Liver (tissue), 9 donors: ENCODE measurements around the gene MKNK2. TPM values are rescaled to one million over a fixed set of nuclear protein-coding genes. Genes with fewer than 3 reads are reported as not detected.

Experiments used
- DNase-seq: peaks from one replicate; pipeline ENCODE4 v3.0.0-alpha.2; 2017; ENCODE audit warnings: low spot score
- H3K27ac ChIP-seq, 2 donors: one replicate each; pipeline ENCODE4 v1.7.0; 2013; ENCODE audit warnings: inconsistent platforms in 2 of 2, low read length in 2 of 2, control low read depth in 1 of 2, low read depth in 1 of 2, mild to moderate bottlenecking in 1 of 2
- H3K27me3 ChIP-seq, 4 donors: one replicate each; pipeline versions ENCODE4 v1.6.1 to v1.7.0; 2013; ENCODE audit warnings: low read length in 3 of 4, inconsistent platforms in 1 of 4, mild to moderate bottlenecking in 1 of 4, moderate library complexity in 1 of 4; ENCODE audit not compliant: control insufficient read depth in 4 of 4, insufficient read depth in 4 of 4
- H3K36me3 ChIP-seq, 4 donors: one replicate each; pipeline versions ENCODE4 v1.6.1 to v1.7.0; 2013; ENCODE audit warnings: low read length in 3 of 4, mild to moderate bottlenecking in 3 of 4, low read depth in 1 of 4, moderate library complexity in 1 of 4; ENCODE audit not compliant: control insufficient read depth in 4 of 4, insufficient read depth in 3 of 4
- H3K4me1 ChIP-seq, 4 donors: one replicate each; pipeline versions ENCODE4 v1.6.1 to v1.7.0; 2013; ENCODE audit warnings: low read length in 3 of 4, mild to moderate bottlenecking in 3 of 4, moderate library complexity in 1 of 4; ENCODE audit not compliant: control insufficient read depth in 4 of 4, insufficient read depth in 4 of 4
- H3K4me3 ChIP-seq, 3 donors: one replicate each; pipeline versions ENCODE4 v1.6.1 to v1.7.0; 2013; ENCODE audit warnings: low read length in 3 of 3, control low read depth in 1 of 3, low read depth in 1 of 3, mild to moderate bottlenecking in 1 of 3
- H3K9ac ChIP-seq, 2 donors: one replicate each; pipeline ENCODE4 v1.7.0; 2013; ENCODE audit warnings: low read length in 2 of 2, mild to moderate bottlenecking in 2 of 2, moderate library complexity in 2 of 2, control low read depth in 1 of 2, low read depth in 1 of 2
- H3K9me3 ChIP-seq, 4 donors: one replicate each; pipeline versions ENCODE4 v1.6.1 to v1.7.0; 2013; ENCODE audit warnings: low read length in 3 of 4; ENCODE audit not compliant: control insufficient read depth in 4 of 4
- CTCF ChIP-seq: fragments of 150-350 bp; IDR thresholded peaks from 2 replicates; pipeline ENCODE4 v1.5.1; 2017; ENCODE audit warnings: improper control_type of control experiment, low read depth, low read length; ENCODE audit not compliant: missing input control
- FOXA1 ChIP-seq: IDR thresholded peaks from 2 replicates; pipeline ENCODE4 v1.6.1; 2016; ENCODE audit warnings: antibody characterized with exemption
- GABPA ChIP-seq, 2 donors: IDR thresholded peaks in 1 of 2; conservative IDR thresholded peaks in 1 of 2; 2 replicates each; pipeline ENCODE4 v1.6.1; 2016; ENCODE audit warnings: antibody characterized with exemption in 2 of 2, mild to moderate bottlenecking in 1 of 2, moderate library complexity in 1 of 2
- HNF4G ChIP-seq: IDR thresholded peaks from 2 replicates; pipeline ENCODE4 v1.6.1; 2016; ENCODE audit warnings: antibody characterized with exemption
- NR2F2 ChIP-seq: IDR thresholded peaks from 2 replicates; pipeline ENCODE4 v1.6.1; 2016; ENCODE audit warnings: antibody characterized with exemption
- RAD21 ChIP-seq, 2 donors: IDR thresholded peaks; 2 replicates each; pipeline ENCODE4 v1.6.1; 2016; ENCODE audit warnings: antibody characterized with exemption in 2 of 2, mild to moderate bottlenecking in 2 of 2
- REST ChIP-seq: IDR thresholded peaks from 2 replicates; pipeline ENCODE4 v1.6.1; 2016; ENCODE audit warnings: antibody characterized with exemption, mild to moderate bottlenecking
- RXRA ChIP-seq, 2 donors: IDR thresholded peaks; 2 replicates each; pipeline ENCODE4 v1.6.1; 2017 to 2018; ENCODE audit warnings: antibody characterized with exemption in 2 of 2, mild to moderate bottlenecking in 1 of 2
- SP1 ChIP-seq: IDR thresholded peaks from 2 replicates; pipeline ENCODE4 v1.6.1; 2018; ENCODE audit warnings: antibody characterized with exemption, mild to moderate bottlenecking
- TAF1 ChIP-seq: conservative IDR thresholded peaks from 2 replicates; pipeline ENCODE4 v1.6.1; 2016; ENCODE audit warnings: antibody characterized with exemption, mild to moderate bottlenecking
- YY1 ChIP-seq: IDR thresholded peaks from 2 replicates; pipeline ENCODE4 v1.6.1; 2016; ENCODE audit warnings: antibody characterized with exemption, mild to moderate bottlenecking
- WGBS: extraction: QIAGEN DNeasy Blood & Tissue Kit; methylation state at CpG from one replicate; pipeline ENCODE4 v1.1.7; 2013; 5-methylcytosine and 5-hydroxymethylcytosine counted together
- polyA plus RNA-seq, 2 donors: library from polyadenylated mRNA; stranded (reverse) in 1 of 2; unstranded in 1 of 2; fragments of 200-250 nt in 1 of 2; fragments of >200 nt in 1 of 2; fragmentation: Nextera tagmentation in 1 of 2; extraction: Ambion mirVana in 1 of 2; gene quantifications; one replicate each; pipeline versions ENCODE4 v1.2.1 to v1.2.3, GENCODE V29; 2013 to 2015
- total RNA-seq, 2 donors: library from RNA; depleted of rRNA; stranded (reverse); fragments of >200 nt; gene quantifications; one replicate each; pipeline ENCODE4 v1.2.3, GENCODE V29; 2014
- TF ChIP-seq, protein P1 (sequence below): IDR thresholded peaks from 2 replicates; pipeline ENCODE4 v1.6.1; 2016; ENCODE audit warnings: antibody characterized with exemption
- TF ChIP-seq, protein P2 (sequence below): IDR thresholded peaks from 2 replicates; pipeline ENCODE4 v1.6.1; 2016; ENCODE audit warnings: antibody characterized with exemption
- donor health status: healthy.
- donor health status: healthy.
- donor health status: healthy.
- donor health status: healthy.
- donor health status: healthy.

The MKNK2 gene
- total and polyA plus RNA-seq, 4 donors, result 24.7 to 105 (median 46.4) TPM

DNA sequence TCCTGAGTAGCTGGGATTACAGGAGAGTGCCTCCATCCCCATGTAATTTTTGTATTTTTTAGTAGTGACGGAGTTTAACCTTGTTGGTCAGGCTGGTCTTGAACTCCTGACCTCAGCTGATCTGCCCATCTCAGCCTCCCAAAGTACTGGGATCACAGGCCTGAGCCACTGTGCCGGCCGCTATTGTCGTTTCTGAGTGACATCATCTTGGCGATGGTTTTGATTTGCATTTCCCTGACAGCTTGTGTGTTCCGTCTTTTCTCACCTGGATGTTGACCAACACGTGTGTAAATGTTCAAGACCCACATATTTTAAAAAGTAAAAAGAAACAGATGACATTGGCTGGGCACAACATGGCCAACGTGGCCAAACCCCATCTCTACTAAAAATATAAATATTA lies 12.8 kb upstream of the MKNK2 start (continued):
- TF ChIP-seq, protein P1, sequence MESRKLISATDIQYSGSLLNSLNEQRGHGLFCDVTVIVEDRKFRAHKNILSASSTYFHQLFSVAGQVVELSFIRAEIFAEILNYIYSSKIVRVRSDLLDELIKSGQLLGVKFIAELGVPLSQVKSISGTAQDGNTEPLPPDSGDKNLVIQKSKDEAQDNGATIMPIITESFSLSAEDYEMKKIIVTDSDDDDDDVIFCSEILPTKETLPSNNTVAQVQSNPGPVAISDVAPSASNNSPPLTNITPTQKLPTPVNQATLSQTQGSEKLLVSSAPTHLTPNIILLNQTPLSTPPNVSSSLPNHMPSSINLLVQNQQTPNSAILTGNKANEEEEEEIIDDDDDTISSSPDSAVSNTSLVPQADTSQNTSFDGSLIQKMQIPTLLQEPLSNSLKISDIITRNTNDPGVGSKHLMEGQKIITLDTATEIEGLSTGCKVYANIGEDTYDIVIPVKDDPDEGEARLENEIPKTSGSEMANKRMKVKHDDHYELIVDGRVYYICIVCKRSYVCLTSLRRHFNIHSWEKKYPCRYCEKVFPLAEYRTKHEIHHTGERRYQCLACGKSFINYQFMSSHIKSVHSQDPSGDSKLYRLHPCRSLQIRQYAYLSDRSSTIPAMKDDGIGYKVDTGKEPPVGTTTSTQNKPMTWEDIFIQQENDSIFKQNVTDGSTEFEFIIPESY, result no peak
- TF ChIP-seq NR2F2 (no peak), YY1 (no peak)

- H3K27ac ChIP-seq, result no peak overlapping the region
- peaks cover 6 to 35% (median 21%) of the 10 kb centered on the region in 4 donors for H3K4me1 ChIP-seq
- no peak overlapping the region for H3K4me3 ChIP-seq
- H3K9ac ChIP-seq, result no peak overlapping the region
- WGBS, result 94% methylated on average over 9 of the region's 9 CpGs
- DNase-seq, result no peak
- no peaks in the 10 kb centered on the region for H3K27me3 ChIP-seq
- H3K9me3 ChIP-seq, result no peaks in the 10 kb centered on the region
- TF ChIP-seq HNF4G, result no peak
- TF ChIP-seq, protein P1, result no peak
- no peak for TF ChIP-seq FOXA1
- no peak for TF ChIP-seq TAF1
- no peak for TF ChIP-seq RXRA (IDR thresholded peaks at IDR 0.05)
- TF ChIP-seq REST, result no peak
- TF ChIP-seq, protein P2, sequence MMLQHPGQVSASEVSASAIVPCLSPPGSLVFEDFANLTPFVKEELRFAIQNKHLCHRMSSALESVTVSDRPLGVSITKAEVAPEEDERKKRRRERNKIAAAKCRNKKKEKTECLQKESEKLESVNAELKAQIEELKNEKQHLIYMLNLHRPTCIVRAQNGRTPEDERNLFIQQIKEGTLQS, result no peak
- no peak for TF ChIP-seq YY1
- no peak for TF ChIP-seq RAD21 (IDR thresholded peaks at IDR 0.05)
- no peak for TF ChIP-seq SP1
- TF ChIP-seq GABPA (IDR thresholded peaks at IDR 0.05 in 1 of 2, conservative IDR thresholded peaks at IDR 0.05 in 1 of 2), result no peak
- no peak for TF ChIP-seq NR2F2
- TF ChIP-seq CTCF, result no peak
- H3K36me3 ChIP-seq, result no peaks in the 10 kb centered on the region
Measured at GRCh38 chr19:2062770-2063169, 11.7 kb upstream of the MKNK2 start.
